ENCODE measurements around the gene PRDM16.

Gene PRDM16

GRCh38 chr1:3249231-3249630, 180.2 kb downstream of the PRDM16 start:
- DNase-seq = no peak

- no peak for DNase-seq
Measured at GRCh38 chr1:3249631-3250501, 180.9 kb downstream of the PRDM16 start.

GRCh38 chr1:3250624-3251023, 181.6 kb downstream of the PRDM16 start:
- DNase-seq = no peak

GRCh38 chr1:3251099-3251806, 182.2 kb downstream of the PRDM16 start:
- no peak for DNase-seq

- no peak for DNase-seq
Measured at GRCh38 chr1:3251807-3252428, 182.9 kb downstream of the PRDM16 start.

GRCh38 chr1:3255680-3256079, 186.7 kb downstream of the PRDM16 start:
- DNase-seq = no peak

- no peak for DNase-seq
Measured at GRCh38 chr1:3257788-3258187, 188.8 kb downstream of the PRDM16 start.

GRCh38 chr1:3258386-3259003, 189.5 kb downstream of the PRDM16 start:
- DNase-seq = no peak

GRCh38 chr1:3259020-3259419, 190.0 kb downstream of the PRDM16 start:
- DNase-seq = no peak

GRCh38 chr1:3261007-3261968, 192.3 kb downstream of the PRDM16 start:
- no peak for DNase-seq

- no peak for DNase-seq
Measured at GRCh38 chr1:3261969-3262579, 193.1 kb downstream of the PRDM16 start.

GRCh38 chr1:3262681-3263286, 193.8 kb downstream of the PRDM16 start:
- no peak for DNase-seq

GRCh38 chr1:3263790-3264189, 194.8 kb downstream of the PRDM16 start:
- DNase-seq = no peak

GRCh38 chr1:3264456-3264855, 195.5 kb downstream of the PRDM16 start:
- no peak for DNase-seq

GRCh38 chr1:3265835-3266805, 197.1 kb downstream of the PRDM16 start:
- DNase-seq = no peak

- DNase-seq = no peak
Measured at GRCh38 chr1:3266870-3267549, 198.0 kb downstream of the PRDM16 start.

GRCh38 chr1:3267550-3268270, 198.7 kb downstream of the PRDM16 start:
- no peak for DNase-seq

GRCh38 chr1:3268281-3268680, 199.3 kb downstream of the PRDM16 start:
- DNase-seq = no peak

Data from NCI-H2107 (cell line).